SK-N-MC (cell line): Measurements from ENCODE around the gene TGFBRAP1.

Source experiments
- DNase-seq: peaks from one replicate; pipeline ENCODE4 v3.0.0-alpha.2; 2011; ENCODE audit warnings: low read depth, low spot score
- H3K27ac ChIP-seq: fragments of 200-600 bp; sonication (generic); 2 replicates; pipeline ENCODE4 v1.5.1; 2016; ENCODE audit warnings: mixed run types
- H3K36me3 ChIP-seq: fragments of 200-600 bp; sonication (generic); 2 replicates; pipeline ENCODE4 v1.6.1; 2017; ENCODE audit warnings: antibody characterized with exemption, low read length, mixed read lengths; ENCODE audit not compliant: insufficient read depth
- H3K4me3 ChIP-seq: fragments of 200-600 bp; sonication (generic); 2 replicates; pipeline ENCODE4 v1.5.1; 2016
- H3K9ac ChIP-seq: fragments of 200-600 bp; sonication (generic); 2 replicates; pipeline ENCODE4 v1.8.0; 2017; ENCODE audit warnings: mixed run types, mixed read lengths; ENCODE audit not compliant: insufficient read length
- H3K9me3 ChIP-seq: fragments of 200-600 bp; sonication (generic); 2 replicates; pipeline ENCODE4 v1.6.1; 2017; ENCODE audit warnings: low read depth, mild to moderate bottlenecking, antibody characterized with exemption, low read length, moderate library complexity, mixed read lengths
- EZH2 ChIP-seq: fragments of 200-600 bp; sonication (generic); IDR thresholded peaks from one replicate; pipeline ENCODE4 v1.6.1; 2017; ENCODE audit warnings: antibody characterized with exemption
- FOXP2 ChIP-seq: optimal IDR thresholded peaks from 2 replicates; pipeline ENCODE3; 2011; ENCODE audit warnings: mild to moderate bottlenecking, moderate library complexity; ENCODE audit not compliant: insufficient read depth; ENCODE audit errors: extremely low read length, control extremely low read depth
- POLR2AphosphoS5 ChIP-seq: IDR thresholded peaks from 2 replicates; pipeline ENCODE4 v1.6.1; 2012; ENCODE audit warnings: mild to moderate bottlenecking, low read depth, low read length, borderline replicate concordance

Gene TGFBRAP1

DNA sequence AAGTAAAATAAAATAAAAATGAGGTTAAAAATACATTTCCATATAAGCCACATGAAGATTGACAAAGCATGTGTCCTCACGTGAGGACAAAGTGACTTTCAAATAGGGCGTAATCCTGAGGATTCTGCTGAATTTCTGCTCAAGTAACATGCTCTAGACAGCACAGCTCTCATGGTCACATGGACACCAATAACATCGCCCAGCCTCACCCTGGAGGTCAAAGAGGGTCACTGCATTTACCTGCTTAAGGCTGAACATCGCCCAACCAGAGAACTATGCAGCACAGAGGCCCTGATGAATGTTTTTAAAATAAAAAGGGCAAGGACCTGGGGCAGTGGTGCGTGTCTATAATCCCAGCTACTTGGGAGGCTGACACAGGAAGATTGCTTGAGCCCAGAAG lies 30.2 kb downstream of the TGFBRAP1 start:
- H3K36me3 ChIP-seq: peaks cover 26% of the 10 kb centered on the region
- no peaks in the 10 kb centered on the region for H3K9me3 ChIP-seq
- H3K27ac ChIP-seq: no peak overlapping the region
- H3K9ac ChIP-seq: no peak overlapping the region
- no peak overlapping the region for H3K4me3 ChIP-seq
- no peak for DNase-seq
- TF ChIP-seq FOXP2 (no peak), POLR2AphosphoS5 (no peak), EZH2 (no peak)

- H3K4me3 ChIP-seq: no peak overlapping the region
- H3K9ac ChIP-seq: no peak overlapping the region
- TF ChIP-seq POLR2AphosphoS5: no peak
- TF ChIP-seq FOXP2: no peak
- no peak for TF ChIP-seq EZH2
- DNase-seq: no peak
- no peaks in the 10 kb centered on the region for H3K9me3 ChIP-seq
- H3K36me3 ChIP-seq: peaks cover 32% of the 10 kb centered on the region
- H3K27ac ChIP-seq: no peak overlapping the region
Observed at GRCh38 chr2:105298017-105298416, 31.5 kb downstream of the TGFBRAP1 start.

- TF ChIP-seq POLR2AphosphoS5 (no peak), FOXP2 (no peak), EZH2 (no peak)
- peaks cover 32% of the 10 kb centered on the region for H3K36me3 ChIP-seq
Observed at GRCh38 chr2:105297216-105297615, 32.3 kb downstream of the TGFBRAP1 start.

DNA sequence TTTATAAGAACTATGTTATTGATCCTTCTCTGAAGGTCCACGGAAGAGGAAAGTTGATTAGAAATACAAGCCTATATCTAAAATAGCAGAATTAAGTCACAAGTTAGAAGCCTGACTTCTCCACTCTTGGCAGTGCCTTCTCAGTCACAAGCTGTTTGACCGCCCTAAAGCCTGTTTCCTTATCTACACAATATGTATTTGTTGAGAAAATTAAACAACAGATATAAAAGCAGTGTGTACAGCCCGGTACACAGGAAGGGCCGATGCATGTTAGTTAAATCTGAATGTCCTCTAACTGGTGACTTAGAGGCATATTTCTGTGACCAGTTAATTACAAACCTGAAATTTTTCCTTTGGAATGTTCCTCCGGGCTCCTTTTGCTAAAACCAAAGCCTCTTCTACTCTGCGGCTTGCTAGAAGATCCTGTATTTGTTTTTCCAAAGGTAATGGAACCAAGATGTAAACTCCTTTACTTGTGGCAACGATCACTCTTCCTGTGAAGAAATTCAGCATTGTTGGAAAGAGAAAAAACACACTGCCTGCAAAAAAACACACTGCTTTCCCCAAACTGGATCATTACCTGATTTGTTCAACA lies 33.4 kb downstream of the TGFBRAP1 start:
- TF ChIP-seq POLR2AphosphoS5 (no peak), FOXP2 (no peak), EZH2 (no peak)
- H3K27ac ChIP-seq: no peak overlapping the region
- no peak overlapping the region for H3K4me3 ChIP-seq
- no peaks in the 10 kb centered on the region for H3K9me3 ChIP-seq
- no peak overlapping the region for H3K9ac ChIP-seq
- peaks cover 41% of the 10 kb centered on the region for H3K36me3 ChIP-seq
- DNase-seq: no peak

More at GRCh38 chr2:105297216-105297615, 32.3 kb downstream of the TGFBRAP1 start:
- no peak overlapping the region for H3K27ac ChIP-seq
- no peak overlapping the region for H3K9ac ChIP-seq
- no peak for DNase-seq
- H3K9me3 ChIP-seq: no peaks in the 10 kb centered on the region
- H3K4me3 ChIP-seq: no peak overlapping the region

DNA sequence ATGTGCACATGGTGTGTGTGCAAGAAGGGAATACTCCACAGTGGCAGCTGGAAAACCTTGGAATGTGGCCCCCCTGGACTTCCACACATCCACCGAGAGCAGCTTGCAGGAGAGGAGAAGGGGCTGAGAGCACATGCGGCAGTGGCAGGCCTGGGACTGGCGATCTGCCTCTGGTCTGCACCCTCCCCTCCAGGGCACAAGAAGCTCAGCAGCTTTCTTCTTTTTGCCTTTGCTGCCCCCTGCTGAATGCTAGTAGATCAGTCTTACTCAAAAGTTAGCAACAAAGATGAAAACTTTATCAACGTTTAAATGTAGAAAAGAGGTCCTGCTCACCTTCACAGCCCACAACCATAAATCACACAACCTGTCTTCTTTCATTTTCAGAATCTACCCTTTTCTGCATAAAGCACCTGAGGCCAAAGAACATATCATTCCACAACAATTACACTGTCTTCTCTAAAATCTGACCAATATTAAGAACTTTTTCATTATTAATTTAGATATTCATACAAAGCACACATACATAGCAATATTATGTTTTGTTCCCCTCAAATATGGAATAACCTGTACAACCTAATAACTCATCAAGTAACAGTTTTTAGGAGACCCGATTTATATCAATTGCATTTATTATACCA lies 34.6 kb downstream of the TGFBRAP1 start:
- Histone ChIP-seq H3K9me3 (no peaks in the 10 kb centered on the region), H3K36me3 (peaks cover 44% of the 10 kb centered on the region), H3K4me3 (no peak overlapping the region), H3K27ac (no peak overlapping the region), H3K9ac (no peak overlapping the region)
- TF ChIP-seq POLR2AphosphoS5: no peak
- no peak for TF ChIP-seq FOXP2
- no peak for TF ChIP-seq EZH2
- DNase-seq: peak; percentile 14

DNA sequence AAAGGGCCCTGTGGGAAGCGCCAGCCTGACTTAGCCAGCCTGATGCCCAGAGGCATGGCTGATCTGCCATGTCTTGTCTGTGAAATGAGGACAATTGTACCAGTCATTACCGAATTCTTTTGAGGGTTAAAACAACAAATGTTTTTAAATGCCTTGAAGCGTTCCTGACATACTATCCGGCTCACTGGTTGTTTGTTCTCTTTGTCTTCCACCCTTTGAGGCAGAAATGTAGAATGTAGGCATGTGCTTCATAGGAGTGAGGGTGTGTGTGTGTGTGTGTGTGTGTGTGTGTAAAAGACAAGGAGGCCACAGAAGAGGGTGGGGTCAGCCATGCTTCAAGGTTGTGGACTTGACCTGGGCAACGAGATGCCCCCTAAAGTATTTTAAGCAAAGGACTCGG lies 35.5 kb downstream of the TGFBRAP1 start:
- Histone ChIP-seq H3K27ac (no peak overlapping the region), H3K4me3 (no peak overlapping the region), H3K9me3 (no peaks in the 10 kb centered on the region), H3K9ac (no peak overlapping the region), H3K36me3 (peaks cover 44% of the 10 kb centered on the region)
- DNase-seq: no peak
- no peak for TF ChIP-seq EZH2

GRCh38 chr2:105291981-105292380 lies 37.6 kb downstream of the TGFBRAP1 start:
- TF ChIP-seq EZH2: no peak
- TF ChIP-seq POLR2AphosphoS5: no peak
- no peak for TF ChIP-seq FOXP2
- no peak for DNase-seq
- H3K9me3 ChIP-seq: no peaks in the 10 kb centered on the region

GRCh38 chr2:105290981-105291660 lies 38.4 kb downstream of the TGFBRAP1 start:
- Histone ChIP-seq H3K27ac (no peak overlapping the region), H3K4me3 (no peak overlapping the region), H3K36me3 (peaks cover 31% of the 10 kb centered on the region), H3K9ac (no peak overlapping the region), H3K9me3 (no peaks in the 10 kb centered on the region)
- DNase-seq: no peak
- no peak for TF ChIP-seq POLR2AphosphoS5
- no peak for TF ChIP-seq EZH2
- TF ChIP-seq FOXP2: no peak

More at GRCh38 chr2:105291981-105292380, 37.6 kb downstream of the TGFBRAP1 start:
- Histone ChIP-seq H3K9ac (no peak overlapping the region), H3K36me3 (peaks cover 33% of the 10 kb centered on the region), H3K27ac (no peak overlapping the region), H3K4me3 (no peak overlapping the region)
